H9 (cell line): Measurements from ENCODE around the gene GAREM1. TPM values are rescaled to one million over a fixed set of nuclear protein-coding genes. Genes with fewer than 3 reads are reported as not detected.

Source experiments
- DNase-seq: peaks from one replicate; pipeline ENCODE4 v3.0.0-alpha.2; 2017
- H2AFZ ChIP-seq: one replicate; pipeline ENCODE4 v1.6.1; 2013; ENCODE audit warnings: mild to moderate bottlenecking, low read length, control low read depth, moderate library complexity
- H2AK5ac ChIP-seq: 2 replicates; pipeline ENCODE4 v1.6.1; 2013; ENCODE audit warnings: low read length, control low read depth, mixed read lengths; ENCODE audit not compliant: insufficient read length
- H2BK120ac ChIP-seq: one replicate; pipeline ENCODE4 v1.6.1; 2013; ENCODE audit warnings: low read depth, mild to moderate bottlenecking, low read length, control low read depth, inconsistent platforms; ENCODE audit not compliant: poor library complexity, severe bottlenecking
- H2BK12ac ChIP-seq: 2 replicates; pipeline ENCODE4 v1.6.1; 2013; ENCODE audit warnings: low read length, control low read depth, mixed read lengths, low read depth; ENCODE audit not compliant: insufficient read length
- H2BK15ac ChIP-seq: 2 replicates; pipeline ENCODE4 v1.6.1; 2013; ENCODE audit warnings: low read depth, low read length, control low read depth
- H2BK20ac ChIP-seq: one replicate; pipeline ENCODE4 v1.6.1; 2013; ENCODE audit warnings: low read depth, mild to moderate bottlenecking, low read length, control low read depth, inconsistent platforms; ENCODE audit not compliant: poor library complexity, severe bottlenecking
- H2BK5ac ChIP-seq: 2 replicates; pipeline ENCODE4 v1.6.1; 2013; ENCODE audit warnings: low read length, control low read depth, mixed read lengths; ENCODE audit not compliant: insufficient read length
- H3K14ac ChIP-seq: 2 replicates; pipeline ENCODE4 v1.6.1; 2013; ENCODE audit warnings: low read length, control low read depth; ENCODE audit not compliant: insufficient read depth
- H3K18ac ChIP-seq: 2 replicates; pipeline ENCODE4 v1.6.1; 2013; ENCODE audit warnings: low read depth, mild to moderate bottlenecking, mixed read lengths, low read length, control low read depth; ENCODE audit not compliant: insufficient read length
- H3K23ac ChIP-seq: 2 replicates; pipeline ENCODE4 v1.6.1; 2013; ENCODE audit warnings: low read length, control low read depth, mixed read lengths, low read depth; ENCODE audit not compliant: insufficient read length
- H3K23me2 ChIP-seq: 2 replicates; pipeline ENCODE4 v1.6.1; 2013; ENCODE audit warnings: low read depth, mild to moderate bottlenecking, mixed read lengths, low read length, control low read depth; ENCODE audit not compliant: insufficient read length, poor library complexity, severe bottlenecking
- H3K27ac ChIP-seq: 2 replicates; pipeline ENCODE4 v1.5.1; 2013; ENCODE audit warnings: low read length, control low read depth, mixed read lengths, low read depth; ENCODE audit not compliant: insufficient read length
- H3K27me3 ChIP-seq: 2 replicates; pipeline ENCODE4 v1.6.1; 2013; ENCODE audit warnings: low read length, control low read depth, inconsistent platforms; ENCODE audit not compliant: insufficient read depth
- H3K4ac ChIP-seq: 2 replicates; pipeline ENCODE4 v1.6.1; 2013; ENCODE audit warnings: low read depth, mild to moderate bottlenecking, control low read depth, inconsistent platforms, low read length, moderate library complexity
- H3K4me1 ChIP-seq: 2 replicates; pipeline ENCODE4 v1.6.1; 2013; ENCODE audit warnings: low read length, control low read depth, inconsistent platforms; ENCODE audit not compliant: insufficient read depth
- H3K4me2 ChIP-seq: 2 replicates; pipeline ENCODE4 v1.6.1; 2013; ENCODE audit warnings: low read length, control low read depth, mixed read lengths; ENCODE audit not compliant: insufficient read length, insufficient read depth
- H3K56ac ChIP-seq: 2 replicates; pipeline ENCODE4 v1.6.1; 2013; ENCODE audit warnings: low read depth, mild to moderate bottlenecking, mixed read lengths, low read length, control low read depth; ENCODE audit not compliant: insufficient read length
- H3K79me1 ChIP-seq: 2 replicates; pipeline ENCODE4 v1.6.1; 2013; ENCODE audit warnings: low read depth, mild to moderate bottlenecking, moderate library complexity, low read length, control low read depth, inconsistent platforms; ENCODE audit not compliant: insufficient read depth, poor library complexity, severe bottlenecking
- H3K79me2 ChIP-seq: 2 replicates; pipeline ENCODE4 v1.6.1; 2013; ENCODE audit warnings: low read length, control low read depth, inconsistent platforms; ENCODE audit not compliant: insufficient read depth
- H3K9ac ChIP-seq: 2 replicates; pipeline ENCODE4 v1.6.1; 2013; ENCODE audit warnings: low read length, control low read depth, mixed read lengths; ENCODE audit not compliant: insufficient read length; ENCODE audit errors: extremely low read depth
- H3K9me3 ChIP-seq: one replicate; pipeline ENCODE4 v1.6.1; 2013; ENCODE audit warnings: low read depth, low read length, inconsistent platforms; ENCODE audit not compliant: control insufficient read depth
- H3T11ph ChIP-seq: one replicate; pipeline ENCODE4 v1.6.1; 2013; ENCODE audit warnings: mild to moderate bottlenecking, low read length, control low read depth, inconsistent platforms
- H4K20me1 ChIP-seq: one replicate; pipeline ENCODE4 v1.6.1; 2013; ENCODE audit not compliant: control insufficient read depth, insufficient read length, insufficient read depth
- H4K5ac ChIP-seq: 2 replicates; pipeline ENCODE4 v1.6.1; 2013; ENCODE audit warnings: low read depth, mild to moderate bottlenecking, mixed read lengths, low read length, control low read depth; ENCODE audit not compliant: insufficient read length
- H4K8ac ChIP-seq: replicated peaks from 2 replicates; pipeline ENCODE4 v1.6.1; 2013; ENCODE audit warnings: low read length, control low read depth, mixed read lengths, low read depth; ENCODE audit not compliant: insufficient read length
- H4K91ac ChIP-seq: 2 replicates; pipeline ENCODE4 v1.6.1; 2013; ENCODE audit warnings: low read depth, mild to moderate bottlenecking, moderate library complexity, mixed read lengths, low read length, control low read depth; ENCODE audit not compliant: insufficient read length
- H3K27ac Mint-ChIP-seq, 3 experiments: 2 replicates in 2 of 3; 3 replicates in 1 of 3; pipeline ENCODE4 v1.8.0; 2020 to 2021; ENCODE audit warnings: mixed read lengths in 3 of 3, mild to moderate bottlenecking in 1 of 3, moderate library complexity in 1 of 3
- H3K27me3 Mint-ChIP-seq: 2 replicates; pipeline ENCODE4 v1.8.0; 2021; ENCODE audit warnings: low read depth, mild to moderate bottlenecking, moderate library complexity, mixed read lengths
- H3K36me3 Mint-ChIP-seq, 3 experiments: 2 replicates in 2 of 3; 3 replicates in 1 of 3; pipeline ENCODE4 v1.8.0; 2020 to 2021; ENCODE audit warnings: low read depth in 3 of 3, mixed read lengths in 3 of 3; ENCODE audit not compliant: insufficient read depth in 1 of 3
- H3K4me1 Mint-ChIP-seq, 2 experiments: 2 replicates each; pipeline ENCODE4 v1.8.0; 2020; ENCODE audit warnings: mixed read lengths in 2 of 2
- H3K4me3 Mint-ChIP-seq, 2 experiments: 2 replicates in 1 of 2; 3 replicates in 1 of 2; pipeline ENCODE4 v1.8.0; 2020 to 2021; ENCODE audit warnings: mild to moderate bottlenecking in 2 of 2, mixed read lengths in 2 of 2, moderate library complexity in 1 of 2
- H3K9me3 Mint-ChIP-seq, 2 experiments: 2 replicates in 1 of 2; 3 replicates in 1 of 2; pipeline ENCODE4 v1.8.0; 2020; ENCODE audit warnings: mild to moderate bottlenecking in 2 of 2, mixed read lengths in 2 of 2, moderate library complexity in 1 of 2
- WGBS: extraction: QIAGEN DNeasy Blood & Tissue Kit; methylation state at CpG from one replicate; pipeline ENCODE4 v1.1.7; 2013; ENCODE audit warnings: missing lambda C conversion rate, low lambda C conversion rate, mixed read lengths; ENCODE audit not compliant: insufficient read length; ENCODE audit errors: extremely low coverage; 5-methylcytosine and 5-hydroxymethylcytosine counted together
- total RNA-seq: library from RNA; stranded (reverse); gene quantifications from 2 replicates; pipeline ENCODE4 v1.2.1, GENCODE V29; 2021
- TF ChIP-seq, protein P1 (sequence below): fragments of 200-600 bp; sonication (generic); conservative IDR thresholded peaks from 3 replicates; pipeline ENCODE4 v1.8.0; 2021; ENCODE audit warnings: antibody characterized with exemption, mild to moderate bottlenecking

GAREM1 gene
- total RNA-seq, 1 experiment from 2014 or later = 4.4 TPM

DNA sequence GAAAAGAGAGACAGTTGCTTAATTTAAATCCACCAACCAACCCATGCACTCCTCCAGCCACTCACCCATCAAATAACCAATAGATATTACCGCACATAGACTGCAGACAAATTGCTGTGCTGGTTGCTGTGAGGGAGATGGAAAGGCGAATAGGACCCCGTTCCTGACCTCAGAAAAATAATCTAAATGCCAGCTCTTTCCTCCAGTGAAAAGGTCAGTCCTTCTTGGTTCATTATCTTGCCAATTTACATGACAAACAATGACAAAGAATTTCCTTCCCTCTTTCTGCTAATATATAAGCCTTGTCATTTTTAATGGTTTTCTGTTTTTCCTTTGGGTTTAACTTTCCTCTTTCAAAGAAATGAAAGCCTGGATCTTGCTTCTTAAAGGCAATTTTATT lies 219.2 kb downstream of the GAREM1 start:
- H3K9me3 ChIP-seq = no peaks in the 10 kb centered on the region
- peaks cover 20 to 22% of the 10 kb centered on the region in 2 experiments for H3K4me1 Mint-ChIP-seq
- H3K4me3 Mint-ChIP-seq = no peak overlapping the region
- no peak overlapping the region for H3K18ac ChIP-seq
- TF ChIP-seq, protein P1, sequence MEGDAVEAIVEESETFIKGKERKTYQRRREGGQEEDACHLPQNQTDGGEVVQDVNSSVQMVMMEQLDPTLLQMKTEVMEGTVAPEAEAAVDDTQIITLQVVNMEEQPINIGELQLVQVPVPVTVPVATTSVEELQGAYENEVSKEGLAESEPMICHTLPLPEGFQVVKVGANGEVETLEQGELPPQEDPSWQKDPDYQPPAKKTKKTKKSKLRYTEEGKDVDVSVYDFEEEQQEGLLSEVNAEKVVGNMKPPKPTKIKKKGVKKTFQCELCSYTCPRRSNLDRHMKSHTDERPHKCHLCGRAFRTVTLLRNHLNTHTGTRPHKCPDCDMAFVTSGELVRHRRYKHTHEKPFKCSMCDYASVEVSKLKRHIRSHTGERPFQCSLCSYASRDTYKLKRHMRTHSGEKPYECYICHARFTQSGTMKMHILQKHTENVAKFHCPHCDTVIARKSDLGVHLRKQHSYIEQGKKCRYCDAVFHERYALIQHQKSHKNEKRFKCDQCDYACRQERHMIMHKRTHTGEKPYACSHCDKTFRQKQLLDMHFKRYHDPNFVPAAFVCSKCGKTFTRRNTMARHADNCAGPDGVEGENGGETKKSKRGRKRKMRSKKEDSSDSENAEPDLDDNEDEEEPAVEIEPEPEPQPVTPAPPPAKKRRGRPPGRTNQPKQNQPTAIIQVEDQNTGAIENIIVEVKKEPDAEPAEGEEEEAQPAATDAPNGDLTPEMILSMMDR = no peak
- H2BK120ac ChIP-seq = no peak overlapping the region
- H2BK15ac ChIP-seq = no peak overlapping the region
- no peak overlapping the region for H3K4me2 ChIP-seq
- H4K5ac ChIP-seq = no peak overlapping the region
- no peaks in the 10 kb centered on the region for H3K79me2 ChIP-seq
- H3K27ac Mint-ChIP-seq = no peak overlapping the region
- WGBS = no CpG with 5 or more reads among the region's 3 CpGs
- no peaks in the 10 kb centered on the region; a peak in 2 of 7 replicates for H3K36me3 Mint-ChIP-seq
- no peaks in the 10 kb centered on the region; the same call in 1 of the 2 replicates for H3K4me1 ChIP-seq
- H4K91ac ChIP-seq = no peak overlapping the region
- H3K23ac ChIP-seq = no peak overlapping the region
- no peaks in the 10 kb centered on the region for H3K9me3 Mint-ChIP-seq
- no peak overlapping the region for H3K9ac ChIP-seq
- H4K8ac ChIP-seq = no peak overlapping the region
- H3K79me1 ChIP-seq = no peaks in the 10 kb centered on the region
- no peak overlapping the region for H3T11ph ChIP-seq
- no peak for DNase-seq
- H2BK5ac ChIP-seq = no peak overlapping the region
- no peak overlapping the region for H2AK5ac ChIP-seq
- H2BK20ac ChIP-seq = no peak overlapping the region
- no peak overlapping the region for H3K27ac ChIP-seq
- H3K56ac ChIP-seq = no peak overlapping the region
- H2AFZ ChIP-seq = no peak overlapping the region
- no peaks in the 10 kb centered on the region for H3K27me3 Mint-ChIP-seq
- H2BK12ac ChIP-seq = peak overlapping the region; percentile 60
- no peaks in the 10 kb centered on the region for H3K23me2 ChIP-seq
- H4K20me1 ChIP-seq = no peaks in the 10 kb centered on the region
- no peaks in the 10 kb centered on the region for H3K27me3 ChIP-seq
- H3K4ac ChIP-seq = no peak overlapping the region
- H3K14ac ChIP-seq = no peak overlapping the region
